HepG2 (cell line): ENCODE data around the gene VPS25. TPM values are rescaled to one million over a fixed set of nuclear protein-coding genes. Genes with fewer than 3 reads are reported as not detected.

Experiments
- ATF4 ChIP-seq, 2 experiments: fragments of 450-650 bp in 1 of 2; sonication (generic) in 1 of 2; formaldehyde crosslinking; IDR thresholded peaks; 2 replicates each; pipeline versions ENCODE4 v1.5.0 to v1.8.0; 2020 to 2022; ENCODE audit warnings: mild to moderate bottlenecking in 1 of 2, missing genetic modification reagents in 1 of 2
- CAMTA2 ChIP-seq: sonication (generic); formaldehyde crosslinking; IDR thresholded peaks from 2 replicates; pipeline ENCODE4 v1.4.0; 2020; ENCODE audit warnings: mild to moderate bottlenecking, missing genetic modification reagents, borderline replicate concordance
- DBP ChIP-seq: sonication (generic); formaldehyde crosslinking; IDR thresholded peaks from 2 replicates; pipeline ENCODE4 v1.4.0; 2020; ENCODE audit warnings: missing genetic modification reagents; ENCODE audit errors: not compliant biosample characterization
- GFI1 ChIP-seq: sonication (generic); formaldehyde crosslinking; IDR thresholded peaks from 2 replicates; pipeline ENCODE4 v1.5.0; 2020; ENCODE audit warnings: missing genetic modification reagents, mild to moderate bottlenecking, borderline replicate concordance
- MAZ ChIP-seq, 2 experiments: sonication (generic) in 1 of 2; formaldehyde crosslinking in 1 of 2; IDR thresholded peaks; 2 replicates each; pipeline versions ENCODE4 v1.5.0 to v1.6.1; 2012 to 2020; ENCODE audit warnings: low read depth in 2 of 2, mild to moderate bottlenecking in 2 of 2, borderline replicate concordance in 1 of 2, improper control_type of control experiment in 1 of 2, low read length in 1 of 2, missing genetic modification reagents in 1 of 2, moderate library complexity in 1 of 2
- NFIC ChIP-seq: IDR thresholded peaks from 2 replicates; pipeline ENCODE4 v1.6.1; 2012; ENCODE audit warnings: mild to moderate bottlenecking, low read length, inconsistent platforms
- PHF20 ChIP-seq: sonication (generic); formaldehyde crosslinking; IDR thresholded peaks from 2 replicates; pipeline ENCODE4 v1.5.0; 2020; ENCODE audit warnings: mild to moderate bottlenecking, missing genetic modification reagents
- PHF21A ChIP-seq: sonication (generic); formaldehyde crosslinking; IDR thresholded peaks from 2 replicates; pipeline ENCODE4 v1.5.0; 2020; ENCODE audit warnings: mild to moderate bottlenecking, missing genetic modification reagents
- PRPF4 ChIP-seq: fragments of 200-400 bp; formaldehyde crosslinking; IDR thresholded peaks from 2 replicates; pipeline ENCODE4 v1.6.1; 2016; ENCODE audit warnings: low read length, low read depth; ENCODE audit not compliant: poor library complexity, severe bottlenecking
- SIN3A ChIP-seq: IDR thresholded peaks from 2 replicates; pipeline ENCODE4 v1.6.1; 2011; ENCODE audit warnings: low read depth, mild to moderate bottlenecking, control low read depth, low read length, borderline replicate concordance
- SOX13 ChIP-seq, 3 experiments: fragments of 450-650 bp in 1 of 3; sonication (generic) in 1 of 3; formaldehyde crosslinking in 1 of 3; IDR thresholded peaks in 2 of 3; conservative IDR thresholded peaks in 1 of 3; 2 replicates each; pipeline versions ENCODE4 v1.5.0 to v1.6.1; 2016 to 2020; ENCODE audit warnings: antibody characterized with exemption in 1 of 3, mild to moderate bottlenecking in 1 of 3, missing compliant biosample characterization in 1 of 3, missing genetic modification reagents in 1 of 3, moderate library complexity in 1 of 3
- SP5 ChIP-seq: IDR thresholded peaks from 2 replicates; pipeline ENCODE4 v1.6.1; 2016; ENCODE audit warnings: low read depth, borderline replicate concordance
- ZBTB2 ChIP-seq: sonication (generic); formaldehyde crosslinking; IDR thresholded peaks from 2 replicates; pipeline ENCODE4 v1.8.0; 2022; ENCODE audit warnings: low read depth, missing genetic modification reagents
- ZC3H13 ChIP-seq: sonication (generic); formaldehyde crosslinking; IDR thresholded peaks from 2 replicates; pipeline ENCODE4 v1.8.1; 2023; ENCODE audit warnings: mild to moderate bottlenecking, missing genetic modification reagents, moderate library complexity
- ZNF446 ChIP-seq: sonication (generic); formaldehyde crosslinking; IDR thresholded peaks from 2 replicates; pipeline ENCODE4 v1.5.0; 2020; ENCODE audit warnings: mild to moderate bottlenecking, missing genetic modification reagents
- ZNF792 ChIP-seq: IDR thresholded peaks from 2 replicates; pipeline ENCODE4 v1.6.1; 2016
- polyA plus RNA-seq, 8 experiments: library from polyadenylated mRNA; depleted of rRNA in 3 of 8; stranded (reverse) in 7 of 8; unstranded in 1 of 8; fragments of >200 nt; fragmentation: Illumina TruSeq in 4 of 8; extraction: Trizol in 4 of 8; gene quantifications; 2 replicates each; pipeline versions ENCODE4 v1.2.1 to v1.2.3, GENCODE V29; 2011 to 2016; ENCODE audit warnings: low read depth in 4 of 8, missing spikeins in 1 of 8, mixed read lengths in 1 of 8; ENCODE audit not compliant: insufficient read depth in 1 of 8
- total RNA-seq, 5 experiments: library from RNA; depleted of rRNA; stranded (reverse); fragments of >200 nt; fragmentation: Illumina TruSeq; extraction: Trizol; gene quantifications; 2 replicates each; pipeline ENCODE4 v1.2.3, GENCODE V29; 2016; ENCODE audit warnings: low read depth in 1 of 5
- TF ChIP-seq, protein P1 (sequence below): sonication (generic); formaldehyde crosslinking; IDR thresholded peaks from 2 replicates; pipeline ENCODE4 v1.4.0; 2020; ENCODE audit warnings: missing genetic modification reagents, borderline replicate concordance
- TF ChIP-seq, protein P2 (sequence below): sonication (generic); formaldehyde crosslinking; IDR thresholded peaks from 2 replicates; pipeline ENCODE4 v1.4.0; 2020; ENCODE audit warnings: missing genetic modification reagents

VPS25 gene
- total and polyA plus RNA-seq, 2 of the 13 experiments (the other 11 are each of a cell fraction or from before 2014, with no cell fraction given): 161 to 249 TPM

- TF ChIP-seq, protein P1, sequence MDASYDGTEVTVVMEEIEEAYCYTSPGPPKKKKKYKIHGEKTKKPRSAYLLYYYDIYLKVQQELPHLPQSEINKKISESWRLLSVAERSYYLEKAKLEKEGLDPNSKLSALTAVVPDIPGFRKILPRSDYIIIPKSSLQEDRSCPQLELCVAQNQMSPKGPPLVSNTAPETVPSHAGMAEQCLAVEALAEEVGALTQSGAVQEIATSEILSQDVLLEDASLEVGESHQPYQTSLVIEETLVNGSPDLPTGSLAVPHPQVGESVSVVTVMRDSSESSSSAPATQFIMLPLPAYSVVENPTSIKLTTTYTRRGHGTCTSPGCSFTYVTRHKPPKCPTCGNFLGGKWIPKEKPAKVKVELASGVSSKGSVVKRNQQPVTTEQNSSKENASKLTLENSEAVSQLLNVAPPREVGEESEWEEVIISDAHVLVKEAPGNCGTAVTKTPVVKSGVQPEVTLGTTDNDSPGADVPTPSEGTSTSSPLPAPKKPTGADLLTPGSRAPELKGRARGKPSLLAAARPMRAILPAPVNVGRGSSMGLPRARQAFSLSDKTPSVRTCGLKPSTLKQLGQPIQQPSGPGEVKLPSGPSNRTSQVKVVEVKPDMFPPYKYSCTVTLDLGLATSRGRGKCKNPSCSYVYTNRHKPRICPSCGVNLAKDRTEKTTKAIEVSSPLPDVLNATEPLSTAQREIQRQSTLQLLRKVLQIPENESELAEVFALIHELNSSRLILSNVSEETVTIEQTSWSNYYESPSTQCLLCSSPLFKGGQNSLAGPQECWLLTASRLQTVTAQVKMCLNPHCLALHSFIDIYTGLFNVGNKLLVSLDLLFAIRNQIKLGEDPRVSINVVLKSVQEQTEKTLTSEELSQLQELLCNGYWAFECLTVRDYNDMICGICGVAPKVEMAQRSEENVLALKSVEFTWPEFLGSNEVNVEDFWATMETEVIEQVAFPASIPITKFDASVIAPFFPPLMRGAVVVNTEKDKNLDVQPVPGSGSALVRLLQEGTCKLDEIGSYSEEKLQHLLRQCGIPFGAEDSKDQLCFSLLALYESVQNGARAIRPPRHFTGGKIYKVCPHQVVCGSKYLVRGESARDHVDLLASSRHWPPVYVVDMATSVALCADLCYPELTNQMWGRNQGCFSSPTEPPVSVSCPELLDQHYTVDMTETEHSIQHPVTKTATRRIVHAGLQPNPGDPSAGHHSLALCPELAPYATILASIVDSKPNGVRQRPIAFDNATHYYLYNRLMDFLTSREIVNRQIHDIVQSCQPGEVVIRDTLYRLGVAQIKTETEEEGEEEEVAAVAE (CRISPR knock-in tag): no peak
- peak; percentile 5 for TF ChIP-seq DBP (CRISPR knock-in tag)
- TF ChIP-seq PHF21A (CRISPR knock-in tag): no peak
- TF ChIP-seq ATF4 (CRISPR knock-in tag; IDR thresholded peaks at IDR 0.05): peak in 1 of 2 experiments; percentile 14; a peak in 1 of 4 replicates
- no peak for TF ChIP-seq NFIC
- peak; percentile 18; the same call in 1 of the 2 replicates for TF ChIP-seq ZNF792
- no peak for TF ChIP-seq ZC3H13
- no peak for TF ChIP-seq GFI1 (CRISPR knock-in tag)
- TF ChIP-seq SOX13 (IDR thresholded peaks at IDR 0.05): no peak
- no peak for TF ChIP-seq SOX13 (CRISPR knock-in tag; conservative IDR thresholded peaks at IDR 0.05 in 1 of 2, IDR thresholded peaks at IDR 0.05 in 1 of 2)
- no peak; the same call in 1 of the 2 replicates for TF ChIP-seq PHF20
- TF ChIP-seq PRPF4: no peak
- peak; percentile 72; the same call in 1 of the 2 replicates for TF ChIP-seq ZNF446 (CRISPR knock-in tag)
- peak; percentile 66 for TF ChIP-seq SP5
- TF ChIP-seq CAMTA2 (CRISPR knock-in tag): no peak
- TF ChIP-seq MAZ (IDR thresholded peaks at IDR 0.05; ENCODE audit: borderline replicate concordance, low read depth, low read length): no peak; the same call in 1 of the 2 replicates
- TF ChIP-seq MAZ (CRISPR knock-in tag; IDR thresholded peaks at IDR 0.05; ENCODE audit: low read depth): no peak
- TF ChIP-seq, protein P2, sequence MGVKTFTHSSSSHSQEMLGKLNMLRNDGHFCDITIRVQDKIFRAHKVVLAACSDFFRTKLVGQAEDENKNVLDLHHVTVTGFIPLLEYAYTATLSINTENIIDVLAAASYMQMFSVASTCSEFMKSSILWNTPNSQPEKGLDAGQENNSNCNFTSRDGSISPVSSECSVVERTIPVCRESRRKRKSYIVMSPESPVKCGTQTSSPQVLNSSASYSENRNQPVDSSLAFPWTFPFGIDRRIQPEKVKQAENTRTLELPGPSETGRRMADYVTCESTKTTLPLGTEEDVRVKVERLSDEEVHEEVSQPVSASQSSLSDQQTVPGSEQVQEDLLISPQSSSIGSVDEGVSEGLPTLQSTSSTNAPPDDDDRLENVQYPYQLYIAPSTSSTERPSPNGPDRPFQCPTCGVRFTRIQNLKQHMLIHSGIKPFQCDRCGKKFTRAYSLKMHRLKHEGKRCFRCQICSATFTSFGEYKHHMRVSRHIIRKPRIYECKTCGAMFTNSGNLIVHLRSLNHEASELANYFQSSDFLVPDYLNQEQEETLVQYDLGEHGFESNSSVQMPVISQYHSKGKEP: no peak; the same call in 1 of the 2 replicates
- peak; percentile 42; the same call in 1 of the 2 replicates for TF ChIP-seq SIN3A
- no peak for TF ChIP-seq ZBTB2 (CRISPR knock-in tag)
Measured at GRCh38 chr17:42744283-42744805, 28.9 kb upstream of the VPS25 start (continued).
